ENCODE measurements around the gene SPTBN5. TPM values are rescaled to one million over a fixed set of nuclear protein-coding genes. Genes with fewer than 3 reads are reported as not detected.

The SPTBN5 gene
- total RNA-seq, 4 donors from 2014 or later = 0.17 to 1.2 (median 0.68) TPM

GRCh38 chr15:41824062-41824745, 69.6 kb downstream of the SPTBN5 start:
- no peaks in the 10 kb centered on the region for H3K27me3 ChIP-seq
- H3K4me1 ChIP-seq = peaks cover 9 to 18% (median 14%) of the 10 kb centered on the region in 4 donors
- H3K27ac ChIP-seq (replicated peaks in 1 of 4) = no peak overlapping the region
- TF ChIP-seq POLR2AphosphoS5 (IDR thresholded peaks at IDR 0.05) (no peak), POLR2A (IDR thresholded peaks at IDR 0.05; ENCODE audit: low read depth) (no peak), EP300 (IDR thresholded peaks at IDR 0.05) (no peak)
- TF ChIP-seq, protein P1, sequence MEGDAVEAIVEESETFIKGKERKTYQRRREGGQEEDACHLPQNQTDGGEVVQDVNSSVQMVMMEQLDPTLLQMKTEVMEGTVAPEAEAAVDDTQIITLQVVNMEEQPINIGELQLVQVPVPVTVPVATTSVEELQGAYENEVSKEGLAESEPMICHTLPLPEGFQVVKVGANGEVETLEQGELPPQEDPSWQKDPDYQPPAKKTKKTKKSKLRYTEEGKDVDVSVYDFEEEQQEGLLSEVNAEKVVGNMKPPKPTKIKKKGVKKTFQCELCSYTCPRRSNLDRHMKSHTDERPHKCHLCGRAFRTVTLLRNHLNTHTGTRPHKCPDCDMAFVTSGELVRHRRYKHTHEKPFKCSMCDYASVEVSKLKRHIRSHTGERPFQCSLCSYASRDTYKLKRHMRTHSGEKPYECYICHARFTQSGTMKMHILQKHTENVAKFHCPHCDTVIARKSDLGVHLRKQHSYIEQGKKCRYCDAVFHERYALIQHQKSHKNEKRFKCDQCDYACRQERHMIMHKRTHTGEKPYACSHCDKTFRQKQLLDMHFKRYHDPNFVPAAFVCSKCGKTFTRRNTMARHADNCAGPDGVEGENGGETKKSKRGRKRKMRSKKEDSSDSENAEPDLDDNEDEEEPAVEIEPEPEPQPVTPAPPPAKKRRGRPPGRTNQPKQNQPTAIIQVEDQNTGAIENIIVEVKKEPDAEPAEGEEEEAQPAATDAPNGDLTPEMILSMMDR (IDR thresholded peaks at IDR 0.05) = no peak
- no peaks in the 10 kb centered on the region for H3K9me3 ChIP-seq
- no peak for DNase-seq (ENCODE audit: extremely low spot score)
- peaks cover 52 to 67% (median 64%) of the 10 kb centered on the region in 4 donors for H3K36me3 ChIP-seq
- H3K4me3 ChIP-seq = no peak overlapping the region
- intact Hi-C loops (cut with DNase I) = no loop called here
- 90% methylated on average over 19 of the region's 19 CpGs for WGBS

DNA sequence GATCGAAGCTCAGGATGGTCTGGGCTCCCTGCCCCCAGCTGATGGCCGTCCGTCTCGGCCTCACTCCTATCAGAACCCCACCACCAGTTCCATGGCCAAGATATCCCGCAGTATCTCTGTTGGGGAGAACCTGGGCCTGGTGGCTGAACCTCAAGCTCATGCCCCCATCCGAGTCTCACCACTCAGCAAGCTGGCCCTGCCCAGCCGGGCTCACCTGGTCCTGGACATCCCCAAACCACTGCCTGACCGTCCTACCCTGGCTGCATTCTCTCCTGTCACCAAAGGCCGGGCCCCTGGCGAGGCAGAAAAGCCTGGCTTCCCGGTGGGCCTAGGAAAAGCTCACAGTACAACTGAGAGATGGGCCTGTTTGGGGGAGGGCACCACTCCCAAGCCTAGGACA, 70.4 kb downstream of the SPTBN5 start:
- TF ChIP-seq EP300 (IDR thresholded peaks at IDR 0.05) = no peak
- TF ChIP-seq, protein P1 (IDR thresholded peaks at IDR 0.05) = no peak
- intact Hi-C loops (cut with DNase I) = no loop called here
- 86% methylated on average over 5 of the region's 11 CpGs for WGBS
- Histone ChIP-seq H3K9me3 (no peaks in the 10 kb centered on the region), H3K27me3 (no peaks in the 10 kb centered on the region), H3K27ac (replicated peaks in 1 of 4) (no peak overlapping the region), H3K4me3 (no peak overlapping the region), H3K4me1 (peaks cover 3 to 11% (median 7%) of the 10 kb centered on the region in 4 donors), H3K36me3 (peaks cover 59 to 74% (median 71%) of the 10 kb centered on the region in 4 donors)
- DNase-seq (ENCODE audit: extremely low spot score) = no peak

DNA sequence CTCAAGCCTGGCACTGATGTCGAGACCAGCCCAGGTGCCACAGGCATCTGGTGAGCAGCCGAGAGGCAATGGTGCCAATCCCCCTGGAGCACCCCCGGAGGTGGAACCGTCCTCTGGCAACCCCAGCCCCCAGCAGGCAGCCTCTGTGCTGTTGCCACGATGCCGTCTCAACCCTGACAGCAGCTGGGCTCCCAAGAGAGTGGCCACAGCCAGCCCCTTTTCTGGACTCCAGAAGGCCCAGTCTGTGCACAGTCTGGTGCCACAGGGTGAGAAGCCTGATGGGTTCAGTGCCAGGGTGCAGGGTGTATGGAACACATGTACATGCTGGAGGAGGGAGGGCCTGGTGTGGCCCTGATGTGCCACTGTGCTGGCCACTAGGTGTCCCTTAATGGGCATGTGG, 70.9 kb downstream of the SPTBN5 start:
- no peak overlapping the region for H3K4me3 ChIP-seq
- H3K36me3 ChIP-seq = peaks cover 64 to 79% (median 77%) of the 10 kb centered on the region in 4 donors
- intact Hi-C loops (cut with DNase I) = no loop called here
- H3K9me3 ChIP-seq = no peaks in the 10 kb centered on the region
- DNase-seq (ENCODE audit: extremely low spot score) = no peak
- no peak overlapping the region for H3K27ac ChIP-seq (replicated peaks in 1 of 4)
- H3K27me3 ChIP-seq = no peaks in the 10 kb centered on the region
- 92% methylated on average over 6 of the region's 6 CpGs for WGBS
- H3K4me1 ChIP-seq = peaks cover 3 to 9% (median 7%) of the 10 kb centered on the region in 4 donors
- TF ChIP-seq POLR2AphosphoS5 (IDR thresholded peaks at IDR 0.05) (no peak), POLR2A (IDR thresholded peaks at IDR 0.05; ENCODE audit: low read depth) (no peak), EP300 (IDR thresholded peaks at IDR 0.05) (no peak)
- TF ChIP-seq, protein P1 (IDR thresholded peaks at IDR 0.05) = no peak

GRCh38 chr15:41822471-41822870, 71.4 kb downstream of the SPTBN5 start:
- H3K27ac ChIP-seq (replicated peaks in 1 of 4) = no peak overlapping the region
- TF ChIP-seq POLR2A (IDR thresholded peaks at IDR 0.05; ENCODE audit: low read depth) (no peak), POLR2AphosphoS5 (IDR thresholded peaks at IDR 0.05) (no peak), EP300 (IDR thresholded peaks at IDR 0.05) (no peak)
- TF ChIP-seq, protein P1 (IDR thresholded peaks at IDR 0.05) = no peak
- no peak overlapping the region for H3K4me3 ChIP-seq
- H3K4me1 ChIP-seq = peaks cover 3 to 7% (median 5%) of the 10 kb centered on the region in 4 donors
- no peak for DNase-seq (ENCODE audit: extremely low spot score)
- no peaks in the 10 kb centered on the region for H3K9me3 ChIP-seq
- peaks cover 69 to 84% (median 82%) of the 10 kb centered on the region in 4 donors for H3K36me3 ChIP-seq
- intact Hi-C loops (cut with DNase I) = no loop called here
- WGBS = 91% methylated on average over 6 of the region's 6 CpGs
- H3K27me3 ChIP-seq = no peaks in the 10 kb centered on the region

Measured in esophagus muscularis mucosa (tissue), 4 donors.